MM.1S (cell line): Measurements from ENCODE around the gene TRIM73.
A peak's percentile ranks its signal among the peaks of the same experiment; 100 is the strongest.
"Not testable (repeated sequence)": the region's sequence is repeated elsewhere in the genome, so short reads cannot be mapped to it uniquely, and the experiment has no call there.

Experiments
- DNase-seq: peaks from one replicate; pipeline ENCODE4 v3.0.0-alpha.2; 2015
- H2AFZ ChIP-seq: fragments of 300-600 bp; sonication (generic); 2 replicates; pipeline ENCODE4 v1.6.0; 2016; ENCODE audit warnings: antibody characterized with exemption, low read length
- H3F3A ChIP-seq: fragments of 300-600 bp; sonication (generic); 2 replicates; pipeline ENCODE4 v1.6.1; 2016; ENCODE audit warnings: mild to moderate bottlenecking, antibody characterized with exemption, low read length, moderate library complexity, mixed read lengths; ENCODE audit not compliant: insufficient read depth
- H3K27ac ChIP-seq: fragments of 300-600 bp; sonication (generic); 2 replicates; pipeline ENCODE4 v1.5.1; 2016; ENCODE audit warnings: mild to moderate bottlenecking, low read length
- H3K27me3 ChIP-seq: fragments of 300-600 bp; sonication (generic); replicated peaks from 2 replicates; pipeline ENCODE4 v1.6.0; 2016; ENCODE audit warnings: low read length; ENCODE audit not compliant: insufficient read depth
- H3K36me3 ChIP-seq: fragments of 300-600 bp; sonication (generic); replicated peaks from 2 replicates; pipeline ENCODE4 v1.6.1; 2016; ENCODE audit warnings: mild to moderate bottlenecking, low read length, mixed read lengths; ENCODE audit not compliant: insufficient read depth
- H3K4me1 ChIP-seq: fragments of 300-600 bp; sonication (generic); 2 replicates; pipeline ENCODE4 v1.6.1; 2016; ENCODE audit warnings: low read length, mixed read lengths
- H3K4me2 ChIP-seq: fragments of 300-600 bp; sonication (generic); 2 replicates; pipeline ENCODE4 v1.6.0; 2016; ENCODE audit warnings: low read depth, low read length
- H3K4me3 ChIP-seq: fragments of 300-600 bp; sonication (generic); 2 replicates; pipeline ENCODE4 v1.5.1; 2016; ENCODE audit warnings: low read length, mixed read lengths
- H3K79me2 ChIP-seq: fragments of 300-600 bp; sonication (generic); 2 replicates; pipeline ENCODE4 v1.6.1; 2016; ENCODE audit warnings: mixed run types, low read length, mixed read lengths
- H3K9ac ChIP-seq: fragments of 300-600 bp; sonication (generic); 2 replicates; pipeline ENCODE4 v1.6.1; 2016; ENCODE audit warnings: low read length, mixed read lengths
- H3K9me2 ChIP-seq: fragments of 300-600 bp; sonication (generic); replicated peaks from 2 replicates; pipeline ENCODE4 v1.6.1; 2016; ENCODE audit warnings: mild to moderate bottlenecking, low read length, mixed read lengths; ENCODE audit not compliant: insufficient read depth
- H3K9me3 ChIP-seq: fragments of 300-600 bp; sonication (generic); replicated peaks from 2 replicates; pipeline ENCODE4 v1.6.1; 2016; ENCODE audit warnings: mild to moderate bottlenecking, low read length, mixed read lengths; ENCODE audit not compliant: insufficient read depth
- H4K20me1 ChIP-seq: fragments of 300-600 bp; sonication (generic); 2 replicates; pipeline ENCODE4 v1.6.1; 2016; ENCODE audit warnings: mild to moderate bottlenecking, low read length, moderate library complexity, mixed read lengths; ENCODE audit not compliant: insufficient read depth
- CTCF ChIP-seq: fragments of 300-600 bp; sonication (generic); IDR thresholded peaks from 2 replicates; pipeline ENCODE4 v1.5.1; 2016; ENCODE audit warnings: antibody characterized with exemption, low read length, mixed read lengths

TRIM73 gene

GRCh38 chr7:75452494-75452955, 57.1 kb downstream of the TRIM73 start:
- H3K9me2 ChIP-seq, H4K20me1 ChIP-seq, H3K4me1 ChIP-seq, H3F3A ChIP-seq, H3K79me2 ChIP-seq, H3K9me3 ChIP-seq, H3K36me3 ChIP-seq, H3K27me3 ChIP-seq, H2AFZ ChIP-seq, DNase-seq, H3K27ac ChIP-seq, H3K4me3 ChIP-seq, H3K9ac ChIP-seq, H3K4me2 ChIP-seq: not testable (repeated sequence)
- peak; percentile 33 for TF ChIP-seq CTCF
